Heart left ventricle (tissue), 16 donors: ENCODE results near the gene DAGLA. TPM values are rescaled to one million over a fixed set of nuclear protein-coding genes. Genes with fewer than 3 reads are reported as not detected.

ENCODE experiments used
- ATAC-seq, 4 donors: fragments of 200-7000 bp; cut with Tn5 transposase; one replicate each; pipeline ENCODE4 v1.9.1; 2020 to 2022; ENCODE audit warnings: moderate library complexity in 4 of 4, mild to moderate bottlenecking in 3 of 4, moderate number of reproducible peaks in 1 of 4
- DNase-seq, 5 donors: peaks; one replicate each; pipeline ENCODE4 v3.0.0-alpha.2; 2020
- H3K27ac ChIP-seq, 12 donors: fragments of 200-600 bp; sonication (generic) in 4 of 12; one replicate each; pipeline versions ENCODE4 v1.5.0 to v1.8.0; 2016 to 2022; ENCODE audit warnings: mild to moderate bottlenecking in 2 of 12
- H3K27me3 ChIP-seq, 9 donors: fragments of 200-600 bp; sonication (generic) in 2 of 9; one replicate each; pipeline versions ENCODE4 v1.5.1 to v1.8.0; 2016 to 2022; ENCODE audit warnings: mild to moderate bottlenecking in 3 of 9
- H3K36me3 ChIP-seq, 9 donors: fragments of 200-600 bp; sonication (generic) in 2 of 9; one replicate each; pipeline versions ENCODE4 v1.5.0 to v1.8.0; 2018 to 2022; ENCODE audit warnings: mild to moderate bottlenecking in 2 of 9
- H3K4me1 ChIP-seq, 12 donors: fragments of 200-600 bp; sonication (generic) in 4 of 12; one replicate each; pipeline versions ENCODE4 v1.5.0 to v1.8.0; 2016 to 2022; ENCODE audit warnings: mild to moderate bottlenecking in 3 of 12
- H3K4me3 ChIP-seq, 12 donors: fragments of 200-600 bp; sonication (generic) in 4 of 12; one replicate each; pipeline versions ENCODE4 v1.5.0 to v1.8.0; 2017 to 2022; ENCODE audit warnings: mild to moderate bottlenecking in 9 of 12, moderate library complexity in 4 of 12
- H3K9me3 ChIP-seq, 12 donors: fragments of 200-600 bp; sonication (generic) in 4 of 12; one replicate each; pipeline versions ENCODE4 v1.5.0 to v1.8.0; 2016 to 2022; ENCODE audit warnings: mild to moderate bottlenecking in 1 of 12
- CTCF ChIP-seq, 12 donors: fragments of 200-600 bp; sonication (generic) in 4 of 12; IDR thresholded peaks; one replicate each; pipeline versions ENCODE4 v1.5.0 to v1.8.0; 2018 to 2022; ENCODE audit warnings: antibody characterized with exemption in 12 of 12, mild to moderate bottlenecking in 5 of 12
- POLR2A ChIP-seq, 2 donors: fragments of 450-650 bp; IDR thresholded peaks; one replicate each; pipeline ENCODE4 v1.6.1; 2017; ENCODE audit warnings: antibody characterized with exemption in 2 of 2, mild to moderate bottlenecking in 2 of 2, moderate library complexity in 2 of 2
- WGBS, 4 donors: extraction: QIAGEN DNeasy Blood & Tissue Kit in 2 of 4; methylation state at CpG; one replicate each; pipeline versions ENCODE4 v1.1.5 to v1.1.7; 2013 to 2018; 5-methylcytosine and 5-hydroxymethylcytosine counted together
- intact Hi-C, 10 donors: fragments of 100-400 bp; cut with DNase I; formaldehyde crosslinking; loops; one replicate each; pipeline versions ENCODE4 v1.11.1 to v1.14.2; 2022
- polyA plus RNA-seq, 2 donors: library from polyadenylated mRNA; stranded (reverse); fragments of 200-250 nt; gene quantifications; one replicate each; pipeline ENCODE4 v1.2.3, GENCODE V29; 2013
- total RNA-seq, 9 donors: library from RNA; depleted of rRNA in 2 of 9; stranded (reverse); fragments of >200 nt in 2 of 9; fragmentation: NEBNext Ultra II Directional in 3 of 9; extraction: Animal tissue kit (Norgen Biotek cat#: 25700) in 3 of 9; gene quantifications; one replicate each; pipeline versions ENCODE4 v1.1.0 to v1.2.4, GENCODE V29; 2016 to 2023
- donor health status: ischemic (EF 13 %, LVEDD 7.1; RV severe dilation, severe dysfunction).
- donor health status: healthy with polysubstance abuse.
- donor health status: DM: no; HTN: yes; CAD: no.
- donor health status: DM: no; HTN: no; CAD: no.
- donor health status: ischemic (EF 25% LVEDD 6.9; RV normal size, moderate dysfunction).
- donor health status: ischemic (EF 25% LVEDD 5.7; RV mildly dilated, moderate dysfunction).
- donor health status: healthy.
- donor health status: DM: yes; HTN: yes; CAD: no.
- donor health status: ischemic (EF 35%, LVEDD 5.7; RV mildly dilated, moderate dysfunction).
- donor health status: nonischemic (EF 11% LVEDD 7.7; RV severe dilation, severe dysfunction).
- donor health status: DM: yes; HTN: yes; CAD: no.
- donor health status: PGD.
- donor health status: ischemic (EF 29% LVEDD 5.4; RV normal size, mild dysfunction).
- donor health status: nonischemic (EF 23%, LVEDD 6.1; RV moderate dilation, normal function).

DAGLA gene
- total and polyA plus RNA-seq, 11 donors: 2.2 to 5.6 (median 3.3) TPM

GRCh38 chr11:61698173-61698948, 18.2 kb downstream of the DAGLA start:
- Histone ChIP-seq H3K4me3 (no peak overlapping the region), H3K36me3 (no peaks in the 10 kb centered on the region), H3K4me1 (peaks cover 10 to 94% (median 75%) of the 10 kb centered on the region in 12 donors), H3K27ac (peak overlapping the region in 10 of 12 donors; percentile 25 to 87 (median 66)), H3K27me3 (no peaks in the 10 kb centered on the region), H3K9me3 (no peaks in the 10 kb centered on the region)
- intact Hi-C loops: no loop called here
- 49 to 68% (median 56%) methylated on average over 10 to 11 of the region's 11 CpGs for WGBS, 4 donors
- ATAC-seq (no peak), DNase-seq (no peak)
- TF ChIP-seq POLR2A (IDR thresholded peaks at IDR 0.05) (no peak), CTCF (IDR thresholded peaks at IDR 0.05) (no peak)

- no peak for TF ChIP-seq CTCF (IDR thresholded peaks at IDR 0.05)
- TF ChIP-seq POLR2A (IDR thresholded peaks at IDR 0.05): no peak
- WGBS, 4 donors: 56 to 94% (median 79%) methylated on average over 2 to 13 of the region's 13 CpGs
- H3K27me3 ChIP-seq: no peaks in the 10 kb centered on the region
- H3K9me3 ChIP-seq: no peaks in the 10 kb centered on the region
- no peak overlapping the region for H3K4me3 ChIP-seq
- no peaks in the 10 kb centered on the region for H3K36me3 ChIP-seq
- DNase-seq: peak; percentile 62 to 84 (median 66)
- H3K27ac ChIP-seq: peak overlapping the region in 11 of 12 donors; percentile 8 to 86 (median 64)
- peaks cover 10 to 82% (median 63%) of the 10 kb centered on the region in 12 donors for H3K4me1 ChIP-seq
- ATAC-seq: peak; percentile 60 to 73 (median 64)
- intact Hi-C loops: no loop called here
These were observed 19.6 kb downstream of the DAGLA start for GRCh38 chr11:61699737-61700160.

- ATAC-seq: peak in 3 of 4 donors; percentile 4 to 46 (median 24)
- H3K36me3 ChIP-seq: no peaks in the 10 kb centered on the region
- peaks cover 6 to 78% (median 58%) of the 10 kb centered on the region in 12 donors for H3K4me1 ChIP-seq
- no peaks in the 10 kb centered on the region for H3K9me3 ChIP-seq
- H3K27me3 ChIP-seq: no peaks in the 10 kb centered on the region
- WGBS, 4 donors: 32 to 61% (median 49%) methylated on average over 5 of the region's 5 CpGs
- H3K4me3 ChIP-seq: no peak overlapping the region
- DNase-seq: no peak
- intact Hi-C loops: no loop called here
- peak overlapping the region in 11 of 12 donors; percentile 8 to 86 (median 64) for H3K27ac ChIP-seq
- TF ChIP-seq POLR2A (IDR thresholded peaks at IDR 0.05): no peak
- TF ChIP-seq CTCF (IDR thresholded peaks at IDR 0.05): no peak
These were observed 20.0 kb downstream of the DAGLA start for GRCh38 chr11:61700212-61700611.

- TF ChIP-seq POLR2A (IDR thresholded peaks at IDR 0.05) (no peak), CTCF (IDR thresholded peaks at IDR 0.05) (no peak)
- intact Hi-C loops: no loop called here
- H3K4me1 ChIP-seq: peaks cover 4 to 73% (median 53%) of the 10 kb centered on the region in 12 donors
- 68 to 77% (median 75%) methylated on average over 8 of the region's 8 CpGs for WGBS, 4 donors
- no peak overlapping the region for H3K4me3 ChIP-seq
- DNase-seq (no peak), ATAC-seq (no peak)
- no peaks in the 10 kb centered on the region for H3K9me3 ChIP-seq
- H3K27ac ChIP-seq: peak overlapping the region in 11 of 12 donors; percentile 26 to 86 (median 64)
- no peaks in the 10 kb centered on the region for H3K36me3 ChIP-seq
- H3K27me3 ChIP-seq: no peaks in the 10 kb centered on the region
These were observed 20.5 kb downstream of the DAGLA start for GRCh38 chr11:61700720-61701119.
